ENCODE measurements around the gene ARHGEF18.

- TF ChIP-seq EZH2phosphoT487 (IDR thresholded peaks at IDR 0.05; ENCODE audit: insufficient read depth, low read depth): no peak
- no peak for TF ChIP-seq EZH2 (IDR thresholded peaks at IDR 0.05; ENCODE audit: insufficient read depth, poor library complexity, severe bottlenecking)
These were observed 15.3 kb upstream of the ARHGEF18 start for GRCh38 chr19:7333198-7334118.

Measured in GM23248 (cell line).